Endodermal cell (in vitro differentiated cells): ENCODE measurements around the gene FGF18. TPM values are rescaled to one million over a fixed set of nuclear protein-coding genes. Genes with fewer than 3 reads are reported as not detected.

Experiments used
- DNase-seq: peaks from one replicate; pipeline ENCODE4 v3.0.0-alpha.2; 2017
- H3K27ac ChIP-seq: 2 replicates; pipeline ENCODE4 v1.5.1; 2013; ENCODE audit warnings: mild to moderate bottlenecking, low read depth, low read length, moderate library complexity
- H3K27me3 ChIP-seq: 2 replicates; pipeline ENCODE4 v1.6.1; 2013; ENCODE audit warnings: mild to moderate bottlenecking, low read length, moderate library complexity; ENCODE audit not compliant: insufficient read depth, control insufficient read depth, poor library complexity, severe bottlenecking
- H3K36me3 ChIP-seq: 2 replicates; pipeline ENCODE4 v1.7.0; 2013; ENCODE audit warnings: mild to moderate bottlenecking, low read length, moderate library complexity; ENCODE audit not compliant: control insufficient read depth, insufficient read depth
- H3K4me1 ChIP-seq: one replicate; pipeline ENCODE4 v1.7.0; 2013; ENCODE audit warnings: low read length; ENCODE audit not compliant: control insufficient read depth, insufficient read depth
- H3K4me3 ChIP-seq: 2 replicates; pipeline ENCODE4 v1.5.1; 2013; ENCODE audit warnings: mild to moderate bottlenecking, low read length, moderate library complexity
- H3K9ac ChIP-seq: 2 replicates; pipeline ENCODE4 v1.6.1; 2013; ENCODE audit warnings: mild to moderate bottlenecking, low read length, moderate library complexity; ENCODE audit not compliant: poor library complexity, severe bottlenecking; ENCODE audit errors: extremely low read depth
- H3K9me3 ChIP-seq: 2 replicates; pipeline ENCODE4 v1.6.1; 2013; ENCODE audit warnings: mild to moderate bottlenecking, low read length, moderate library complexity; ENCODE audit not compliant: control insufficient read depth
- H3K27ac Mint-ChIP-seq: 2 replicates; pipeline ENCODE4 v1.8.0; 2020; ENCODE audit warnings: mixed read lengths
- H3K27me3 Mint-ChIP-seq: 2 replicates; pipeline ENCODE4 v1.8.0; 2021; ENCODE audit warnings: mild to moderate bottlenecking, mixed read lengths; ENCODE audit not compliant: insufficient read depth
- H3K36me3 Mint-ChIP-seq: 2 replicates; pipeline ENCODE4 v1.8.0; 2020; ENCODE audit warnings: low read depth, mixed read lengths
- H3K4me1 Mint-ChIP-seq: 2 replicates; pipeline ENCODE4 v1.8.0; 2020; ENCODE audit warnings: mixed read lengths
- H3K4me3 Mint-ChIP-seq: 2 replicates; pipeline ENCODE4 v1.8.0; 2020; ENCODE audit warnings: mild to moderate bottlenecking, moderate library complexity, mixed read lengths
- H3K9me3 Mint-ChIP-seq: 2 replicates; pipeline ENCODE4 v1.8.0; 2020; ENCODE audit warnings: mild to moderate bottlenecking, mixed read lengths
- WGBS, 2 experiments: methylation state at CpG; one replicate each; pipeline versions ENCODE4 v1.1.5 to v1.1.7; 2013; ENCODE audit warnings: missing lambda C conversion rate in 2 of 2, mixed read lengths in 1 of 2; ENCODE audit not compliant: insufficient coverage in 1 of 2, insufficient read length in 1 of 2; 5-methylcytosine and 5-hydroxymethylcytosine counted together
- total RNA-seq, 2 donors: library from RNA; stranded (reverse); fragmentation: NEBNext Ultra II Directional in 1 of 2; extraction: Animal tissue kit (Norgen Biotek cat#: 25700) in 1 of 2; gene quantifications; 2 replicates in 1 of 2; 3 replicates in 1 of 2; pipeline ENCODE4 v1.2.1, GENCODE V29; 2021
- TF ChIP-seq, protein P1 (sequence below): fragments of 200-600 bp; sonication (generic); conservative IDR thresholded peaks from 2 replicates; pipeline ENCODE4 v1.5.0; 2021; ENCODE audit warnings: antibody characterized with exemption, mild to moderate bottlenecking

FGF18 gene
- total RNA-seq, 2 donors from 2014 or later = 0.44 to 0.57 TPM

DNA sequence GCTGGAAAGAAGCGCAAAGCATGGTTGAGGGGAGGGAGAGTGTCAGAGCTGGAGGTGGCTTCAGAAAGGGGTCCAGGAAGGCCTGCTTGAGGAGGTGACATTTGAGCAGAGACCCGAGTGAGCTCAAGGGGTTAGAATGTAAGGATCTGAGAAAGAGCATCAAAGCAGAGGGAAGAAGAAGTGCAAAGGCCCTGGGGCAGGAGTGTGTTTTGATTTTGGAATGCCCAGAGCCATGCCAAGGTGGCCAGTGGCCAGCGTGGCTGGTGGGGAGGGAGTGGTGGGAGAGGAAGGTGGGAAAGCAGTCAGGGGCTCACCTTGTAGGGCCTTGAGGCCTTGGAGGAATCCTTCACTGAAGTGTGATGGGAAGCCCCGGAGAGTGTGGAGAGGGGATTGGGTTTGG lies 15.4 kb downstream of the FGF18 start:
- Histone ChIP-seq H3K4me3 (no peak overlapping the region), H3K36me3 (no peaks in the 10 kb centered on the region), H3K27ac (no peak overlapping the region), H3K9me3 (no peaks in the 10 kb centered on the region), H3K27me3 (no peaks in the 10 kb centered on the region), H3K9ac (no peak overlapping the region), H3K4me1 (no peaks in the 10 kb centered on the region)
- DNase-seq = no peak
- Mint-ChIP-seq H3K36me3 (no peaks in the 10 kb centered on the region), H3K9me3 (no peaks in the 10 kb centered on the region), H3K4me3 (no peak overlapping the region), H3K27me3 (no peaks in the 10 kb centered on the region), H3K27ac (no peak overlapping the region), H3K4me1 (peaks cover 12% of the 10 kb centered on the region)
- 87 to 92% methylated on average over 2 to 4 of the region's 4 CpGs for WGBS, 2 experiments
- TF ChIP-seq, protein P1, sequence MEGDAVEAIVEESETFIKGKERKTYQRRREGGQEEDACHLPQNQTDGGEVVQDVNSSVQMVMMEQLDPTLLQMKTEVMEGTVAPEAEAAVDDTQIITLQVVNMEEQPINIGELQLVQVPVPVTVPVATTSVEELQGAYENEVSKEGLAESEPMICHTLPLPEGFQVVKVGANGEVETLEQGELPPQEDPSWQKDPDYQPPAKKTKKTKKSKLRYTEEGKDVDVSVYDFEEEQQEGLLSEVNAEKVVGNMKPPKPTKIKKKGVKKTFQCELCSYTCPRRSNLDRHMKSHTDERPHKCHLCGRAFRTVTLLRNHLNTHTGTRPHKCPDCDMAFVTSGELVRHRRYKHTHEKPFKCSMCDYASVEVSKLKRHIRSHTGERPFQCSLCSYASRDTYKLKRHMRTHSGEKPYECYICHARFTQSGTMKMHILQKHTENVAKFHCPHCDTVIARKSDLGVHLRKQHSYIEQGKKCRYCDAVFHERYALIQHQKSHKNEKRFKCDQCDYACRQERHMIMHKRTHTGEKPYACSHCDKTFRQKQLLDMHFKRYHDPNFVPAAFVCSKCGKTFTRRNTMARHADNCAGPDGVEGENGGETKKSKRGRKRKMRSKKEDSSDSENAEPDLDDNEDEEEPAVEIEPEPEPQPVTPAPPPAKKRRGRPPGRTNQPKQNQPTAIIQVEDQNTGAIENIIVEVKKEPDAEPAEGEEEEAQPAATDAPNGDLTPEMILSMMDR = no peak

DNA sequence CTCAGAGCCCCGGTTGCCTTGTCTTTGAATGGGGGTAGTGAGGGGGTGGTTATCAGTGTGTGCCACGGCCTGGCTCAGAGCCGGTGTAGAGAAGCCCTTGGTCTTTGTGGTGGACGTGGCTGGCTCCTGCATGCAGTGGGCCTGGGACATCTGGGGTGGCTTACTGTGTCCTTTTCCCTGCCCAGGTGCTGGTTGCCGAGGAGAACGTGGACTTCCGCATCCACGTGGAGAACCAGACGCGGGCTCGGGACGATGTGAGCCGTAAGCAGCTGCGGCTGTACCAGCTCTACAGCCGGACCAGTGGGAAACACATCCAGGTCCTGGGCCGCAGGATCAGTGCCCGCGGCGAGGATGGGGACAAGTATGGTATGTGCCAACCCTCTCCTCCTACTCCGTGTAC lies 16.5 kb downstream of the FGF18 start:
- TF ChIP-seq, protein P1 = no peak
- no peak overlapping the region for H3K27ac ChIP-seq
- H3K9ac ChIP-seq = no peak overlapping the region
- Mint-ChIP-seq H3K27ac (no peak overlapping the region), H3K27me3 (no peaks in the 10 kb centered on the region), H3K36me3 (no peaks in the 10 kb centered on the region), H3K4me3 (no peak overlapping the region), H3K9me3 (no peaks in the 10 kb centered on the region), H3K4me1 (peaks cover 12% of the 10 kb centered on the region)
- H3K4me3 ChIP-seq = no peak overlapping the region
- no peaks in the 10 kb centered on the region for H3K4me1 ChIP-seq
- H3K27me3 ChIP-seq = no peaks in the 10 kb centered on the region
- no peaks in the 10 kb centered on the region for H3K36me3 ChIP-seq
- WGBS, 2 experiments = 89 to 97% methylated on average over 11 to 20 of the region's 20 CpGs
- DNase-seq = no peak
- H3K9me3 ChIP-seq = no peaks in the 10 kb centered on the region

DNA sequence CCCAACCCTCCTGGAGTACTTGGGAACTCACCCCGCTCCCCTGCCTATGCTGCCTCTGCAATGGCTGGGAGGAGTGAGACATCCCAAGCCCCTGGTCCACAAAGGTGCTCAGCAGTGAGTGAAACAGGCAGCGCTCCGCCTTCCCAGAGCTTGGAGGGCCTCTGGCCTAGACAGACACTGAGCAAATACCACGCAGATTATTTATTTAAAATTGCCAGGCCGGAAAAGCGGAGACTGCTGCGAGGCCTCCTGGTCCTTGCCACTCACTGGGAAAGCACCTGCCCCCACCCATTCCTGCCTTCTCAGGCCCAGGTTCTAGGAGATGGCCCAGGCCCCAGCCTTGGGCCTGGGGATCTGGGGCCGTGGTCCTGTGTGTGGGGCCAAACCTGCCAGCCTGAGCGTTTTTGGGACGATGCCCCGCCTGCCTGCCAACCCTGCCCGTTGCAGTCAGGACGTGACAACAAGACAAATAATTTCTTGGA lies 17.4 kb downstream of the FGF18 start:
- H3K27me3 Mint-ChIP-seq = no peaks in the 10 kb centered on the region
- H3K36me3 Mint-ChIP-seq = no peaks in the 10 kb centered on the region
- no peaks in the 10 kb centered on the region for H3K9me3 Mint-ChIP-seq
- Histone ChIP-seq H3K4me1 (no peaks in the 10 kb centered on the region), H3K9ac (no peak overlapping the region), H3K36me3 (no peaks in the 10 kb centered on the region), H3K27ac (peak overlapping the region; percentile 85), H3K4me3 (no peak overlapping the region), H3K9me3 (no peaks in the 10 kb centered on the region), H3K27me3 (no peaks in the 10 kb centered on the region)
- no peak overlapping the region for H3K4me3 Mint-ChIP-seq
- H3K4me1 Mint-ChIP-seq = peaks cover 12% of the 10 kb centered on the region
- DNase-seq = no peak
- H3K27ac Mint-ChIP-seq = no peak overlapping the region
- 90 to 94% methylated on average over 6 to 13 of the region's 13 CpGs for WGBS, 2 experiments
- TF ChIP-seq, protein P1 = no peak
